ENCODE measurements around the gene DYNC1I1.
A peak's percentile ranks its signal among the peaks of the same experiment; 100 is the strongest.

The DYNC1I1 gene

GRCh38 chr7:96061009-96061408 is 288.7 kb downstream of the DYNC1I1 start:
- in situ Hi-C loops (cut with MboI; ENCODE audit: low sequenced_read_pairs): no loop called here
- H3K36me3 ChIP-seq (replicated peaks): no peaks in the 10 kb centered on the region
- H3K4me3 ChIP-seq: no peak overlapping the region
- no peak for DNase-seq (ENCODE audit: low spot score in 2 of 2)
- peaks cover 14% of the 10 kb centered on the region for H3K4me1 ChIP-seq
- no peaks in the 10 kb centered on the region for H3K27me3 ChIP-seq (ENCODE audit: low read depth)
- H3K9me3 ChIP-seq: no peaks in the 10 kb centered on the region

- peak; percentile 45 to 61 for DNase-seq (ENCODE audit: low spot score in 2 of 2)
- Histone ChIP-seq H3K4me3 (no peak overlapping the region), H3K27me3 (ENCODE audit: low read depth) (no peaks in the 10 kb centered on the region), H3K9me3 (no peaks in the 10 kb centered on the region), H3K36me3 (replicated peaks) (no peaks in the 10 kb centered on the region), H3K4me1 (peaks cover 18% of the 10 kb centered on the region)
- in situ Hi-C loops (cut with MboI; ENCODE audit: low sequenced_read_pairs): no loop called here
These were observed 289.5 kb downstream of the DYNC1I1 start for GRCh38 chr7:96061844-96062243.

- H3K36me3 ChIP-seq (replicated peaks): no peaks in the 10 kb centered on the region
- in situ Hi-C loops (cut with MboI; ENCODE audit: low sequenced_read_pairs): no loop called here
- peaks cover 57% of the 10 kb centered on the region for H3K4me1 ChIP-seq
- H3K27me3 ChIP-seq (ENCODE audit: low read depth): no peaks in the 10 kb centered on the region
- H3K9me3 ChIP-seq: no peaks in the 10 kb centered on the region
- no peak for DNase-seq (ENCODE audit: low spot score in 2 of 2)
- H3K4me3 ChIP-seq: no peak overlapping the region
These were observed 295.0 kb downstream of the DYNC1I1 start for GRCh38 chr7:96067321-96067720.

- no peaks in the 10 kb centered on the region for H3K27me3 ChIP-seq (ENCODE audit: low read depth)
- H3K4me1 ChIP-seq: peaks cover 50% of the 10 kb centered on the region
- no peaks in the 10 kb centered on the region for H3K9me3 ChIP-seq
- no peak overlapping the region for H3K4me3 ChIP-seq
- in situ Hi-C loops (cut with MboI; ENCODE audit: low sequenced_read_pairs): no loop called here
- H3K36me3 ChIP-seq (replicated peaks): no peaks in the 10 kb centered on the region
- peak; percentile 60 to 97 for DNase-seq (ENCODE audit: low spot score in 2 of 2)
These were observed 297.0 kb downstream of the DYNC1I1 start for GRCh38 chr7:96069401-96069800.

GRCh38 chr7:96074871-96075270 is 302.5 kb downstream of the DYNC1I1 start:
- Histone ChIP-seq H3K4me3 (no peak overlapping the region), H3K36me3 (replicated peaks) (no peaks in the 10 kb centered on the region), H3K9me3 (no peaks in the 10 kb centered on the region), H3K4me1 (peaks cover 64% of the 10 kb centered on the region), H3K27me3 (ENCODE audit: low read depth) (no peaks in the 10 kb centered on the region)
- in situ Hi-C loops (cut with MboI; ENCODE audit: low sequenced_read_pairs): loop anchor here (10.0 kb wide), 1 partner anchor 950 kb away; the partner anchor contains the start of gene DLX5
- peak in 1 of 2 experiments; percentile 64 for DNase-seq (ENCODE audit: low spot score in 2 of 2)

DNA sequence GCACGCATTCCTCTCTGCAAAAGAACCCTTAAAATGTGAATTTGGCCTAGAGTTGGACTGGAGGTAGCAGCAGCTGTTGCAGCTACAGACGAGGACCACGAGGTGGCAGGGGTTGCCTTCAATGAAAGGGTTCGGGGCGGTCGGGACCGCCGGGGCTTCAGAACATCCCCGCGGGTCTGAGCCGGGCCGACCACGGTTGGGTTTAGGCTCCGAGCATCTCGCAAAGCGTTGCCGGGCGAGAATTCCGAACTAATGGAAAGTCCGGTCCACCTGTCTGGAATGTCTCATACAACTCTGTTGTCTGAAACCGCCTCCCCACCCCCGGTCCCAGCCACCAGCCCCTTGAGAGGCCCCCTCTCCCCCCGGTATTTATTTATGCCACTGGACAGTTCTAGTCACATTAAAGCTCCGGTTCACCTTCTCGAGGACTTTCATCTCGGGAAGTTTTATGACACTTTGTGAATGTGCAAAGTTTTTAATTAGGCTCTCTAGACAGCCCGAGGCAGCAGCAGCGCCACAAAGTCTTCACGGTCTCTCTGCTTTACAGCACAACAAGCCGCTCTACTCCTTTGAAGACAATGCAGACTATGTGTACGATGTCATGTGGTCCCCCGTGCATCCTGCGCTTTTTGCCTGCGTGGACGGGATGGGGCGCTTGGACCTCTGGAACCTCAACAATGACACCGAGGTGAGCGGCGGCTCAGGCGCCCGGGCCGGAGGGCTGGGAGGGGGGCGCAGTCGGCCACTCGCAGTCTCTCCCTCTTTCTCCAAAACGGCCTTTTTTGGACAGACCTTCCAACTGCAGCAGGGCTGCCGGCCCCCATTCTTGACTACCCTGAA is 303.4 kb downstream of the DYNC1I1 start:
- Histone ChIP-seq H3K36me3 (replicated peaks) (no peaks in the 10 kb centered on the region), H3K4me3 (peak overlapping the region; percentile 35), H3K9me3 (no peaks in the 10 kb centered on the region), H3K27me3 (ENCODE audit: low read depth) (no peaks in the 10 kb centered on the region), H3K4me1 (peaks cover 62% of the 10 kb centered on the region)
- peak; percentile 86 to 91 for DNase-seq (ENCODE audit: low spot score in 2 of 2)
- in situ Hi-C loops (cut with MboI; ENCODE audit: low sequenced_read_pairs): loop anchor here (10.0 kb wide), 1 partner anchor 949 kb away; the partner anchor contains the start of gene DLX5

DNA sequence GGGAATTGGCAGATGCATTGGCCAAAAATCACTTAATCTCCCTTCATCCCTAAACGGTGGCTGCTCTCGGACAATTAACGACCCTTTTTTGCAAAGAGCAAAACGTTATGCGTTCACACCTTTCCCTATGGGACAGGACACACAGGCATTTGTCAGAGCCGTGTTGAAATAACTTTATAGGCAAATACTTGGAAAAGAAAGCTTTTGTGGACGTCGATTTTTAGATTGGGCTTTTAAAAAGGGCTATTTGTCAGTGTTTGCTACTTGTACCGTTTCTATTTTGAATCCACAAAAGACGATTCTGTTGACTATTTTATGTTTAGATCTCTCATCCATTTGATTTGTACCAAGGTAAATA is 304.0 kb downstream of the DYNC1I1 start:
- Histone ChIP-seq H3K36me3 (replicated peaks) (no peaks in the 10 kb centered on the region), H3K4me3 (peak overlapping the region; percentile 35), H3K4me1 (peaks cover 58% of the 10 kb centered on the region), H3K27me3 (ENCODE audit: low read depth) (no peaks in the 10 kb centered on the region), H3K9me3 (no peaks in the 10 kb centered on the region)
- DNase-seq (ENCODE audit: low spot score in 2 of 2): no peak
- in situ Hi-C loops (cut with MboI; ENCODE audit: low sequenced_read_pairs): loop anchor here (10.0 kb wide), 1 partner anchor 948 kb away; the partner anchor contains the start of gene DLX5

GRCh38 chr7:96080027-96080426 is 307.7 kb downstream of the DYNC1I1 start:
- DNase-seq (ENCODE audit: low spot score in 2 of 2): peak; percentile 60 to 78
- Histone ChIP-seq H3K4me3 (no peak overlapping the region), H3K36me3 (replicated peaks) (no peaks in the 10 kb centered on the region), H3K9me3 (no peaks in the 10 kb centered on the region), H3K27me3 (ENCODE audit: low read depth) (no peaks in the 10 kb centered on the region), H3K4me1 (peaks cover 64% of the 10 kb centered on the region)
- in situ Hi-C loops (cut with MboI; ENCODE audit: low sequenced_read_pairs): no loop called here

GRCh38 chr7:96084881-96085553 is 312.7 kb downstream of the DYNC1I1 start:
- DNase-seq (ENCODE audit: low spot score in 2 of 2): peak in 1 of 2 experiments; percentile 51
- in situ Hi-C loops (cut with MboI; ENCODE audit: low sequenced_read_pairs): no loop called here
- Histone ChIP-seq H3K4me3 (no peak overlapping the region), H3K4me1 (peaks cover 51% of the 10 kb centered on the region), H3K27me3 (ENCODE audit: low read depth) (no peaks in the 10 kb centered on the region), H3K36me3 (replicated peaks) (no peaks in the 10 kb centered on the region), H3K9me3 (no peaks in the 10 kb centered on the region)

DNA sequence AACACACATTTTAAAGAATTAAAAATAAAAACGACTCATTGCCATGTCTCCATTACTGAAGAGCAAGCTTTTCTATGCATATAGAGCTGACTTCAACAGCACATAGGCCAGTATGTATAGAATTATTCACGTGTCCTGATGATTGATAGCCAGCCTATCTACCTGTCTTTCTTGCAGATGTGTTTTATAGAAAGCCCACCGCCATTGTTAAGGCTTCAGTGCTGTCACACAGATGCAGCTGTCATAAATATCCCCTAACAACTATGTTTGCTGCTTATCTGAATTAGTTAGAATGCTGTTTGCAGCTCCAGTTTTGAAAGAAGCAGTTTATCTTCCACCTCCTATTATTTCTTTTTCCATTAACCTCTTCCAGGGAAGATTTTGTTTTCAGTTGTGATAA is 313.6 kb downstream of the DYNC1I1 start:
- H3K27me3 ChIP-seq (ENCODE audit: low read depth): no peaks in the 10 kb centered on the region
- H3K9me3 ChIP-seq: no peaks in the 10 kb centered on the region
- H3K4me1 ChIP-seq: peaks cover 56% of the 10 kb centered on the region
- H3K4me3 ChIP-seq: no peak overlapping the region
- in situ Hi-C loops (cut with MboI; ENCODE audit: low sequenced_read_pairs): no loop called here
- DNase-seq (ENCODE audit: low spot score in 2 of 2): no peak
- H3K36me3 ChIP-seq (replicated peaks): no peaks in the 10 kb centered on the region

DNA sequence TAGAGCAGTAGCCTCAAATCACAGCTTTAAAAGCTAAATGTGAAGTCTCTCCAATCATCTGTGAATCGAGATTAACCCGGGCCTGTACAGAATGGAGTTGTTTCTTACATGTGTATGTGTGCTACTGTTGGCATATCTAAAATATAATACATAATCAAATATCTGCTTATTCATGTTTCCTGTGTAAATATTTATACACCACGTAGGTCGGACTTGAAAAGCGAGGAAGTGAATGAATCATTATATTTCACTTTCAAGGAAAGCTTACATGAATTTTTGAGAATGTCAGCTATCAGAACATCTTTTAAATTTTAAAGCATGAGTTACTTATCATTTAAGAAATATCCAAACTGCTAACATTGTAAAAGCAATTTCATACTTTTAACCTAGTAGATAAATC is 316.2 kb downstream of the DYNC1I1 start:
- in situ Hi-C loops (cut with MboI; ENCODE audit: low sequenced_read_pairs): no loop called here
- H3K4me3 ChIP-seq: no peak overlapping the region

GRCh38 chr7:96089511-96089910 is 317.2 kb downstream of the DYNC1I1 start:
- no peak overlapping the region for H3K4me3 ChIP-seq
- DNase-seq (ENCODE audit: low spot score in 2 of 2): peak; percentile 39 to 95
- no peaks in the 10 kb centered on the region for H3K36me3 ChIP-seq (replicated peaks)
- in situ Hi-C loops (cut with MboI; ENCODE audit: low sequenced_read_pairs): no loop called here
- H3K9me3 ChIP-seq: no peaks in the 10 kb centered on the region
- H3K27me3 ChIP-seq (ENCODE audit: low read depth): no peaks in the 10 kb centered on the region
- H3K4me1 ChIP-seq: peaks cover 41% of the 10 kb centered on the region

More for the DNA sequence above, 316.2 kb downstream of the DYNC1I1 start:
- Histone ChIP-seq H3K27me3 (ENCODE audit: low read depth) (no peaks in the 10 kb centered on the region), H3K9me3 (no peaks in the 10 kb centered on the region), H3K4me1 (peaks cover 41% of the 10 kb centered on the region), H3K36me3 (replicated peaks) (no peaks in the 10 kb centered on the region)
- no peak for DNase-seq (ENCODE audit: low spot score in 2 of 2)

DNA sequence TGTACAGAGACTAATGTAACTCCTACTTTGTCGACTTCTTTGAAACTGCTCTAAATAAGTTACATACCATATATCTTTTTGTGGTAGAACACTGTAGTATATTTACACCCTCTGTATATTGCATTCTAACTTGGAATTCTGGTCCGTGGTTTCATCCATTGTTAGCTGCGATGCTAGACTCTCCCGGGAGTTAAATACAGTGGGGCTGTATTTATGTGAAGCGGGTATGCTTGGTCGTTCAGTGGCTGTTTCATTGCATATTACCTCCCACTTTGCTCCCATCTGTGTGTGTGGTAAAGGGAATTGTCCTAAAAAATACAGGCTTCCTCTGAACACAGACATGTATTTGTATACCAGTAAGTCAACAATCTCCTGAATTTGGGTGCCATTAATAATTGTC is 318.4 kb downstream of the DYNC1I1 start:
- Histone ChIP-seq H3K4me3 (no peak overlapping the region), H3K36me3 (replicated peaks) (no peaks in the 10 kb centered on the region), H3K4me1 (peaks cover 30% of the 10 kb centered on the region), H3K9me3 (no peaks in the 10 kb centered on the region), H3K27me3 (ENCODE audit: low read depth) (no peaks in the 10 kb centered on the region)
- DNase-seq (ENCODE audit: low spot score in 2 of 2): no peak
- in situ Hi-C loops (cut with MboI; ENCODE audit: low sequenced_read_pairs): no loop called here

- no peak for DNase-seq (ENCODE audit: low spot score in 2 of 2)
- H3K9me3 ChIP-seq: no peaks in the 10 kb centered on the region
- peaks cover 25% of the 10 kb centered on the region for H3K4me1 ChIP-seq
- no peak overlapping the region for H3K4me3 ChIP-seq
- in situ Hi-C loops (cut with MboI; ENCODE audit: low sequenced_read_pairs): no loop called here
- H3K36me3 ChIP-seq (replicated peaks): no peaks in the 10 kb centered on the region
- H3K27me3 ChIP-seq (ENCODE audit: low read depth): no peaks in the 10 kb centered on the region
These were observed 321.1 kb downstream of the DYNC1I1 start for GRCh38 chr7:96093435-96093834.

Measured in HAP-1 (cell line).